Fibroblast of lung (primary cell): ENCODE results near the gene ADRA2C. TPM values are rescaled to one million over a fixed set of nuclear protein-coding genes. Genes with fewer than 3 reads are reported as not detected.

ENCODE experiments used
- DNase-seq, 2 donors: peaks; one replicate each; pipeline versions ENCODE4 v3.0.0 to v3.0.0-alpha.2; 2010; ENCODE audit warnings: low read depth in 2 of 2
- H2AFZ ChIP-seq: 2 replicates; pipeline ENCODE4 v1.5.1; 2012; ENCODE audit warnings: low read length, control low read depth, inconsistent platforms
- H3K27ac ChIP-seq: 2 replicates; pipeline ENCODE4 v1.5.1; 2011; ENCODE audit warnings: low read length, control low read depth; ENCODE audit not compliant: insufficient read depth
- H3K27me3 ChIP-seq: 2 replicates; pipeline ENCODE4 v1.5.1; 2011; ENCODE audit warnings: mild to moderate bottlenecking, low read length; ENCODE audit not compliant: control insufficient read depth, insufficient read depth
- H3K36me3 ChIP-seq: 2 replicates; pipeline ENCODE4 v1.5.1; 2011; ENCODE audit warnings: low read length; ENCODE audit not compliant: control insufficient read depth, insufficient read depth
- H3K4me1 ChIP-seq: 2 replicates; pipeline ENCODE4 v1.5.1; 2011; ENCODE audit warnings: low read length; ENCODE audit not compliant: control insufficient read depth, insufficient read depth; ENCODE audit errors: extremely low read depth
- H3K4me2 ChIP-seq: 2 replicates; pipeline ENCODE4 v1.5.1; 2011; ENCODE audit warnings: low read length, control low read depth; ENCODE audit not compliant: insufficient read depth; ENCODE audit errors: extremely low read depth
- H3K4me3 ChIP-seq, 4 experiments: fragments of 200-600 bp in 1 of 4; sonication (generic) in 1 of 4; replicated peaks in 1 of 4; 2 replicates each; pipeline ENCODE4 v1.5.1; 2011 to 2016; ENCODE audit warnings: low read length in 4 of 4, low read depth in 3 of 4, mild to moderate bottlenecking in 3 of 4, control low read depth in 2 of 4, inconsistent platforms in 1 of 4, mixed read lengths in 1 of 4; ENCODE audit not compliant: insufficient read depth in 1 of 4; ENCODE audit errors: control extremely low read depth in 1 of 4
- H3K79me2 ChIP-seq: 2 replicates; pipeline ENCODE4 v1.5.1; 2012; ENCODE audit warnings: mild to moderate bottlenecking, low read length, inconsistent platforms; ENCODE audit not compliant: control insufficient read depth, insufficient read depth
- H3K9ac ChIP-seq: 2 replicates; pipeline ENCODE4 v1.5.1; 2011; ENCODE audit warnings: mild to moderate bottlenecking, low read length, control low read depth; ENCODE audit not compliant: insufficient read depth
- H3K9me3 ChIP-seq: 2 replicates; pipeline ENCODE4 v1.5.1; 2012; ENCODE audit warnings: low read depth, low read length; ENCODE audit not compliant: control insufficient read depth, insufficient read depth
- H4K20me1 ChIP-seq: 2 replicates; pipeline ENCODE4 v1.5.1; 2011; ENCODE audit warnings: low read length; ENCODE audit not compliant: control insufficient read depth, insufficient read depth; ENCODE audit errors: extremely low read depth
- EZH2 ChIP-seq: IDR thresholded peaks from 2 replicates; pipeline ENCODE4 v1.5.1; 2012; ENCODE audit warnings: low read length, control low read depth, mild to moderate bottlenecking; ENCODE audit errors: missing control alignments
- polyA plus RNA-seq, 2 donors: library from polyadenylated mRNA; depleted of rRNA in 1 of 2; stranded (reverse) in 1 of 2; unstranded in 1 of 2; fragments of >200 nt; gene quantifications; 2 replicates each; pipeline ENCODE4 v1.2.1, GENCODE V29; 2011 to 2012; ENCODE audit warnings: missing spikeins in 1 of 2
- total RNA-seq: library from RNA; depleted of rRNA; stranded (reverse); fragments of >200 nt; gene quantifications from 2 replicates; pipeline ENCODE4 v1.2.1, GENCODE V29; 2014
- TF ChIP-seq, protein P1 (sequence below), 2 donors: IDR thresholded peaks in 1 of 2; conservative IDR thresholded peaks in 1 of 2; 1 replicate in 1 of 2; 2 replicates in 1 of 2; pipeline ENCODE4 v1.5.1; 2011 to 2012; ENCODE audit warnings: low read length in 2 of 2, control low read depth in 1 of 2, inconsistent platforms in 1 of 2, low read depth in 1 of 2, mild to moderate bottlenecking in 1 of 2

Gene ADRA2C
- total and polyA plus RNA-seq, 2 donors (not counting 1 experiment from before 2014, with no cell fraction given), result 0.30 to 0.33 TPM

GRCh38 chr4:3796960-3797359 is 30.8 kb downstream of the ADRA2C start:
- H3K4me1 ChIP-seq, result no peaks in the 10 kb centered on the region
- no peak overlapping the region for H3K9ac ChIP-seq
- H3K4me3 ChIP-seq, result no peak overlapping the region
- no peak overlapping the region for H2AFZ ChIP-seq
- TF ChIP-seq, protein P1, sequence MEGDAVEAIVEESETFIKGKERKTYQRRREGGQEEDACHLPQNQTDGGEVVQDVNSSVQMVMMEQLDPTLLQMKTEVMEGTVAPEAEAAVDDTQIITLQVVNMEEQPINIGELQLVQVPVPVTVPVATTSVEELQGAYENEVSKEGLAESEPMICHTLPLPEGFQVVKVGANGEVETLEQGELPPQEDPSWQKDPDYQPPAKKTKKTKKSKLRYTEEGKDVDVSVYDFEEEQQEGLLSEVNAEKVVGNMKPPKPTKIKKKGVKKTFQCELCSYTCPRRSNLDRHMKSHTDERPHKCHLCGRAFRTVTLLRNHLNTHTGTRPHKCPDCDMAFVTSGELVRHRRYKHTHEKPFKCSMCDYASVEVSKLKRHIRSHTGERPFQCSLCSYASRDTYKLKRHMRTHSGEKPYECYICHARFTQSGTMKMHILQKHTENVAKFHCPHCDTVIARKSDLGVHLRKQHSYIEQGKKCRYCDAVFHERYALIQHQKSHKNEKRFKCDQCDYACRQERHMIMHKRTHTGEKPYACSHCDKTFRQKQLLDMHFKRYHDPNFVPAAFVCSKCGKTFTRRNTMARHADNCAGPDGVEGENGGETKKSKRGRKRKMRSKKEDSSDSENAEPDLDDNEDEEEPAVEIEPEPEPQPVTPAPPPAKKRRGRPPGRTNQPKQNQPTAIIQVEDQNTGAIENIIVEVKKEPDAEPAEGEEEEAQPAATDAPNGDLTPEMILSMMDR (conservative IDR thresholded peaks at IDR 0.05 in 1 of 2, IDR thresholded peaks at IDR 0.05 in 1 of 2; ENCODE audit: low read depth in 1 of 2, low read length in 2 of 2), result no peak
- TF ChIP-seq EZH2, result no peak
- no peak for DNase-seq
- H3K36me3 ChIP-seq, result no peaks in the 10 kb centered on the region
- H3K27me3 ChIP-seq, result no peaks in the 10 kb centered on the region
- H3K27ac ChIP-seq, result no peak overlapping the region
- H3K9me3 ChIP-seq, result no peaks in the 10 kb centered on the region
- no peaks in the 10 kb centered on the region for H4K20me1 ChIP-seq
- H3K4me2 ChIP-seq, result no peak overlapping the region
- no peaks in the 10 kb centered on the region for H3K79me2 ChIP-seq

- H2AFZ ChIP-seq, result no peak overlapping the region
- no peaks in the 10 kb centered on the region for H3K79me2 ChIP-seq
- no peaks in the 10 kb centered on the region for H3K9me3 ChIP-seq
- no peaks in the 10 kb centered on the region for H3K36me3 ChIP-seq
- H3K27ac ChIP-seq, result no peak overlapping the region
- H3K27me3 ChIP-seq, result no peaks in the 10 kb centered on the region
- H3K4me2 ChIP-seq, result no peak overlapping the region
- no peaks in the 10 kb centered on the region for H3K4me1 ChIP-seq
- TF ChIP-seq, protein P1 (conservative IDR thresholded peaks at IDR 0.05 in 1 of 2, IDR thresholded peaks at IDR 0.05 in 1 of 2; ENCODE audit: low read depth in 1 of 2, low read length in 2 of 2), result no peak
- TF ChIP-seq EZH2, result no peak
- H3K4me3 ChIP-seq, result no peak overlapping the region
- no peaks in the 10 kb centered on the region for H4K20me1 ChIP-seq
- no peak overlapping the region for H3K9ac ChIP-seq
- DNase-seq, result no peak
Observed at GRCh38 chr4:3797831-3798790, 31.9 kb downstream of the ADRA2C start.

GRCh38 chr4:3799496-3799895 is 33.3 kb downstream of the ADRA2C start:
- H3K36me3 ChIP-seq, result no peaks in the 10 kb centered on the region
- no peaks in the 10 kb centered on the region for H3K9me3 ChIP-seq
- no peak overlapping the region for H3K4me3 ChIP-seq
- H3K4me1 ChIP-seq, result no peaks in the 10 kb centered on the region
- TF ChIP-seq, protein P1 (conservative IDR thresholded peaks at IDR 0.05 in 1 of 2, IDR thresholded peaks at IDR 0.05 in 1 of 2; ENCODE audit: low read depth in 1 of 2, low read length in 2 of 2), result no peak
- TF ChIP-seq EZH2, result no peak
- H3K79me2 ChIP-seq, result no peaks in the 10 kb centered on the region
- H3K27ac ChIP-seq, result no peak overlapping the region
- no peak overlapping the region for H2AFZ ChIP-seq
- no peaks in the 10 kb centered on the region for H3K27me3 ChIP-seq
- no peak overlapping the region for H3K4me2 ChIP-seq
- H4K20me1 ChIP-seq, result no peaks in the 10 kb centered on the region
- DNase-seq, result no peak
- H3K9ac ChIP-seq, result no peak overlapping the region
